Renal pelvis (tissue), 4 donors: ENCODE results near the gene DENND1A. TPM values are rescaled to one million over a fixed set of nuclear protein-coding genes. Genes with fewer than 3 reads are reported as not detected.
A peak's percentile ranks its signal among the peaks of the same experiment; 100 is the strongest.
"Not testable (repeated sequence)": the region's sequence is repeated elsewhere in the genome, so short reads cannot be mapped to it uniquely, and the experiment has no call there.

ENCODE experiments used
- DNase-seq: peaks from one replicate; pipeline ENCODE4 v3.0.0-alpha.2; 2013
- polyA plus RNA-seq, 3 donors: library from polyadenylated mRNA; unstranded; fragments of 120-200 nt; gene quantifications; one replicate each; pipeline ENCODE4 v1.2.1, GENCODE V29; 2013; ENCODE audit not compliant: insufficient read length in 3 of 3

DENND1A gene
- polyA plus RNA-seq, 3 donors = 21.6 to 23.3 (median 22.8) TPM

DNA sequence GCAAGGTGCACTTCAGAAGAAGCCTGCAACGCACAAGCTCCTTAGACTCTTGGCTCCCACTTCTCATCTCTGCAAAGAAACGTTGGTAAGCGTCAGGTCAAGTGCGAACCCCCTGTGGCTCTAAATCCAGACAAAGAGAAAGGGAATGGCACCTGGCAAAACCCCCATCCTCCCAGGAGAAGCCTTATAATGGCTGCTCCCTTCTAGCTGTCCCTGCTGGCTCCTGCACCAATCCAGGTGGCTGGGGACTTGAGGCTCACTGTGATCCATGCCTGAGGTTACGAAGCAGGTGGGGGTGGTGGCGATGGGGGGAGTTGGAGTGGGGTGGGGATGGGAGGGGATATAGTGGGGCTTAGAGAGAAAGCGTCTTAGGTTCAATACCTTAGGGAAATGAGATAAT lies 272.8 kb downstream of the DENND1A start:
- no peak for DNase-seq

DNA sequence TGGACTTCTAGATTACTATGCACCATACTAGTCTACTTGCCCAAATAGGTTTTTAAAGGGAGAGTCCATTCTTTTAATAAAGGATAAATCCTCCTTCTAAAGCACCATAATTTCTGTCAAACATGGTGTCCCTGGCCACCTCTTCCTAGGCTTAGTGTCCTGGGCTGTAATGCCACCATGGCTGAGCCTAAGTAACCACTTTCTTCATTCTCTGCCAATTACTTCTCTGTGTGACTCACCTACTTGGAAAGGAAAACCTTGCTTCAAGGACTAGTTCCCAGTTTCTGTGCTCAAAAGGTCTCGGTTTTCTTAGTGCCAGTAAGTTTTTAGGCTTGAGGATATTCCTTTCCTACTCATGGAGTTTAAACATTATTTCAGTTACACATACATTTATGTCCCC lies 273.4 kb downstream of the DENND1A start:
- no peak for DNase-seq

DNA sequence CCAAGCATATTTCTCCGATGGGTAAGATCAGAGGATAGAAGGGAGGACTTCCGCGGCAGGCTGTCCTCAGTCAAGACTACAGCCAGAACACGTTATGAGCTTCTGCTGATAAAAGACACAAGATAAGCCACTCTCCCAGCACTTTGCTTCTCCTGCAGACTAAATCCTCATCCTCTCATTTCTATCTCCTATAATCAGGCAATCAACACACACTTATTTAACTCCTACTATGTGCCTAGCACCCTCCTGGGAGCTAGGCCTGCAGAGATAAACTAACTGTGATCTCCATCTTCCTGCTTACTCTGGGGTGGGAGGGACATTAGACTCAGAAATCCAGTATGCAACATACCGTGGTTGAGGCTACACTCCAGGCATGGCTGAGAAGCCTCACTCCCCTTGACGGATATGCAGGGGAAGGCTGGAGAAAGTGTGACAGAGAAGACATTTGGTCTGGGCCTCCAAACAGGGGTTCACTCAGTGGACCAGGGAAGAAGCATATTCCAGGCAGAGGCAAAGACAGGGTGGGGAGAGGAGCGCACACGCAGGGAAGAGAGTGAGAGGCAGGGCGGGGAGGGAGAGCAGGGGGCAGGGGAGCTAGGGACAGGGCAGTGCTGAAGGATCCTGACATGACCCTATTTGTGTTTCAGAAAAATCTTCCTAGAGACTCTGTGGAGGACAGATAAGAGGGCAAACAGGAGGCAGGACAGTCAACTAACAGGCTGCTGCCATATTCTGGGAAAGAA lies 274.1 kb downstream of the DENND1A start:
- no peak for DNase-seq

DNA sequence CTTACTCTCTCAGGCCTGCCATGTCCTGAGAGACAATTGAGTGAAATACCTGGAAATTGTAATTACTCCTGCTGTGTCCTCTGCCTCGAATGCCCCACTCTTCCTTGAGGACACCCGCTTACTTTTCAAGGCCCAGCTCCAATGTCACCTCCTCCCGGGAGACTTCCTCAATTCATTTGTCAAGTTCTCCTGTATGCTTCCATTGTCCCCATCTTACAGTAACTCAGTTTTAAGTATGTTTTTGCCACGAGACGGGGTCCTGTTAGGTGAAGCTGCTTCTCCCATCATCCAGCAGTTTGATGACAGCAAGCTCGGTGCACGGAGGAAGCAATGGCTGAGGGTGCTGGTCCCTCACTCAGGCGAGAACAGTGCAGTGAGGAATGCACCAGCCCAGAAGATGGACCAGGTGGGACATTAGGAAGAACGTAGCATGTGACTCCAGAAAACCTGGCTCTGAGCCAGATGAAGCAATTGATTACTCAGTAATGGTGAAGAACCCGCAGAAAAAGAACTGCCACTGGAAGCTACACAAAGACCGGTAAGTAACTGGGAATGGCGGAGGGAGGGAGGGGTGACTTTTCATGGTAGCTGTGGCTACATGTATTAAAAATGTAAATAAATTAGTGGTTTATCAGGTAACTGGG lies 274.8 kb downstream of the DENND1A start:
- DNase-seq = no peak

DNA sequence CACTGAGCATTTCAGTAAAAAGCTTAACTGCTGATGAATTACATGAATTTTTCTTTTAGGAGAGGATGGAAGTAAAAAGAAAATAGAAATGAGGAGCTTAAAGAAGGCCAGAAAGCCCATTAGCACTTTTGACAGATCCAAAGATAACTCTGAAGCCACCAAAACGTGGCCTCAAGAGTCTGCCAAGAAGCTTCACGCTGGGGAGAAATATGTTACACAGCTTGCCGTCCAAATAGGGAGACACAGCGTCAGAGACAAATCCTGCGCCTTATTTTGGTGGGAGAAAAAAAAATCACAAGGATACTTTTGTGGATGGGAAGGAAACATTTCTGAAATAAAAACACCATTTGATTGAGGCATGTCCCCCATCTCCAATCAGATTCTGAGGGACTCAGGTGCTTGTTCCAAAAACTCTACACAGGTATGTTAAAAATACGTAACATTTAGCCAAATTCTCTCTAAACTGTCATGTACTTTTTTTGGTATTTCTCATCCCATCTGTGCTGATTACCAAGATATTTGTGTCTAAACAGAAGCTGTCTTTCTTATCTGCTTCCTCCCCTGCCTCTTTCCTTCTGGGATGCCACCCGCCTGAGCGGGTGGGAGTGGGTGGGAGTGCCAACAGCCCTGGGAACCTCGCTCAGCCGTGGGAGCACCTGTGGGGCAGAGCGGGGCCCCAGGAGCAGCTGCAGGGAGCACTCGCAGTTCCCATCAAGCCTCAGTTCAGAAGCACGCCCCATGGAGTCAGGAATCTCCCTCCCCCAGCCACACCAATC lies 275.5 kb downstream of the DENND1A start:
- no peak for DNase-seq

DNA sequence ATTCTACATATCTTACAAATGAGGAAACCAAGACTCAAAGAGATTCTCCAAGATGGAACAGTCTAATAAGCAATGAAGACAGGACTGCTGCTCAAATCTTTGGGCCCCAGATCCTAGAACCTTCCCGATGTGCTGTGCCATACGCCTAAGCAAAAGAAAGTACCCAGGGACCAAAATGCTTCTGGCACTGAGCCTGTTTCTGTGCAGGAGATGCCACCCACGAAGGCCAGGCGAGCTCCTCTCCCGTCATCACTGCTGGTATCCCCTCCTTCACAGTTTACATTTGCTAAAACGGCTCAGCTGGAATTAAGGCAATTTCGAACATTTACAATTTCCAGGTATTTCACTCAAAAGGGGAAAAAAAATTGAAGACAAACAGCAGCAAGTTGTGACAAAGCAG lies 277.5 kb downstream of the DENND1A start:
- no peak for DNase-seq

DNA sequence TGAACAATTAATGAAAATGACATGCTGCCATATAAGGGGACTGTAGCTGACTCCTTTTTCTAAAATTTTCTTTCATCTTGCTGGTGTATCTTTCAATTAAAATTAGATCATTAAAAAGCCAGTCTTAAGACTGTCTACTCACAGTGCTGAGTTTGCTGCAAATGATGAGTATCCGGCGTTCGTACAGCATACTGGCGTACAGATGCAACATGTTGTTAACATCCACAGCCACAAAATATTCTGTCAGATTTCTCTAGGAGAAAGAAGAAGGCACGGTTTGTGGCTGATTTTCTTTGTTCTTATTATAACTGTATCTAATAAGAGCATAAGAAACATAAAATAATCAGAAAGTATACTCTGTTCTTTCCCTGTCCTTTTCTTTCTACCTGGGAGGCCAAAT lies 278.1 kb downstream of the DENND1A start:
- no peak for DNase-seq

DNA sequence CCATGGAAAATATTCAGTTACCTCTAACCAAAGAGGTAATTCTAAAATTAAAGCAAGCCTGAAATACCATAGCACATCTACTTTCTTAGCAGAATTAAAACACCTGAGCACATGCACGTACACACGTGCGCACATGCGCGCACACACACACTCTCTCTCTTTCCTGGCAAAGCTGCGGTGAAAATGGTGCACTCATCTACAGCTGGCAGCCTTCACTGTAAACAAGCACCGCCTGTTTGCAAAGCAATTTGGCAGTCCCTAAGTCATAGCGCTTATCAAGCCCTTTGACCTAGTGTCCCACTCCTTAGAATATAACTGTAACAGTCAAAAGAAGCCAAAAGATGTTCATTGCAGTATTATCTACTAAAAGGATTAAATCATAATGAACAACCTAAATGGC lies 278.7 kb downstream of the DENND1A start:
- DNase-seq = no peak

DNA sequence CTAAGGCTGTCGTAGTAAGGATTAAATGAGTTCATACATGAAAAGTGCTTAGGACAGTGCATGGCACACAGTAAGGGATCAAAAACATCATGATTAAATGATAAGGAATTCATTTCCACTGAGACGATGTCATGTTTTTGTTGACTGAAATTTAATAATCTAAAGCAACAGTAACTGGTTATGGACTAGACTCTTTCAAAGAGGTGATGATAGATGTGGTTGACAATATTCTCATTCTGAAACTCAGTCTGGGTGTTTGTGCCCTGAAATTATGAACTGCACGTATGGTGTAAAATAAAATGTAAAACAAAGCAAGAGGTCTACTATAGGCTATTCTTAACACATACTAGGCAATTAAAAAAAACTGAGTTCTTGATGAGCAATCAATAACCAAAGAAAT lies 280.0 kb downstream of the DENND1A start:
- no peak for DNase-seq

DNA sequence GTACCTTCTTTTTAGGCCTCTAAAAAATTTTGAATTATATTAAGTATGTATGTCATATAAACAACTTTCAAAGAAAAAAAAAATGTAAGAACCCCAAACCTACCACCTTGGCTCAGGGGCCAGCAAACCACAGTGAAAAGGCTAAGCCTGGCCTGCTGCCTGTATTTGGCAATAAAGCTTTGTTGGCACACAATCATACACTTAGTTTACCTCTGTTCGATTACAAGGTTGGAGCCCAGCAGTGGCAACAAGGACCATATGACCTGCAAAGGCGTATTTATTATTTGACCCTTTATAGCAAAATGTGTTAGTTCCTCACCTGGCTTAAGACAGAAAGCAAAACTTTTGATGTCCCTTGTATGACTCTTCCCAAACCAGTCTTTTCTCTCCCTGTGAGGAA lies 282.8 kb downstream of the DENND1A start:
- no peak for DNase-seq

DNA sequence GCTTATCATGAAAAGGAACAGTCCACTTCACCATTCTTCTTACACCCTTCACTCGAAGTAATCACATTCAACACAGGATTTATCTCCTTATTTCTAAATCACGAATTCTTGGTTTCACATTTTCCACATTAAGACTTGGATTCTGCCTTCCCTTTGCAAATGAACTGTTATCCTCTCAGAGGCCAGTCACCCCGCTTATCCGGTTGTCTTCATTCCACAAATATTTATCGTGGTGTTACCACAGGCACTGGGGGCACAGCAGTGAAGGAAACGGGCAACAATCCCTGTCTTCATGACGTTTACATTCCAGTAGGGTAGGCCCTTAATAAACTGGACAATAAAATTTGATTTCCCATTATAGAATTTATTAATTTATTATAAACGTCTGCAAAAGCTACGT lies 284.2 kb downstream of the DENND1A start:
- no peak for DNase-seq

DNA sequence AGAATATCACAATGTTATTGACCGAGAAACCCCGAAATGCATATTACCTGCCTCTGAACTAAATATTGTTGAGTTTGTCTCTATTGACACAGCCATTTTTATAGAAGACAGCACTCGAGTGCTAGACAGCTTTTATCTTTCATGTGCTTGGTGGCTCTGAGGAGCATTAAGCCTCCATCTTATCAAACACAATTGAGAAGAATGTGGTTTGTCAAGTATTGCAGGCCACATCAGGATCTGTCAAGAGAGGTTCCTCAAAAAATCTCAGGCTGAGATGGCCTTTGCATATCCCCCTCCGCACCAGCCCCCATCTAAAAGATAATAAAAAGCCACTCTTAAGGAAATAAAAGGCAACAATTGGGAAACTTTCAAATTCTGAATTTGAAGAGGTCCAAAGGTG lies 284.8 kb downstream of the DENND1A start:
- no peak for DNase-seq

DNA sequence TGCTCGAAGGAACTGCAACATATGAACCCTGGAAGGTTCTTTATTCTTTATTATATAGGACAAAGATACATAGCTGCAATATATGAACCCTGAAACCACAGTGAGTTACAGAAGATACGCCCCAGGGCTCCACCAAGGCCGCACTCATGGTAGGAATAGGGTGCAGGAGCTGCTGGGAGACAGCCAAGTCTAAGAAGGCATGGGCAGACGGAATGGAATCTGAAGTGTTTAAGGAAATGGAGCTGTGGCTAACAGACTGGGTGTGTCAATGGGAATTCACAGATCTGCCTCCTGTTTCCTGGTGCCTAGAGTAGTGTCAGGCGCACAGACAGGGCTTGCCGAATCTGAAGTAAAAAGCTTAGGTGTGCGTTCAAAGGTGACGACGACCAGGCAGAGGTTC lies 286.4 kb downstream of the DENND1A start:
- no peak for DNase-seq

DNA sequence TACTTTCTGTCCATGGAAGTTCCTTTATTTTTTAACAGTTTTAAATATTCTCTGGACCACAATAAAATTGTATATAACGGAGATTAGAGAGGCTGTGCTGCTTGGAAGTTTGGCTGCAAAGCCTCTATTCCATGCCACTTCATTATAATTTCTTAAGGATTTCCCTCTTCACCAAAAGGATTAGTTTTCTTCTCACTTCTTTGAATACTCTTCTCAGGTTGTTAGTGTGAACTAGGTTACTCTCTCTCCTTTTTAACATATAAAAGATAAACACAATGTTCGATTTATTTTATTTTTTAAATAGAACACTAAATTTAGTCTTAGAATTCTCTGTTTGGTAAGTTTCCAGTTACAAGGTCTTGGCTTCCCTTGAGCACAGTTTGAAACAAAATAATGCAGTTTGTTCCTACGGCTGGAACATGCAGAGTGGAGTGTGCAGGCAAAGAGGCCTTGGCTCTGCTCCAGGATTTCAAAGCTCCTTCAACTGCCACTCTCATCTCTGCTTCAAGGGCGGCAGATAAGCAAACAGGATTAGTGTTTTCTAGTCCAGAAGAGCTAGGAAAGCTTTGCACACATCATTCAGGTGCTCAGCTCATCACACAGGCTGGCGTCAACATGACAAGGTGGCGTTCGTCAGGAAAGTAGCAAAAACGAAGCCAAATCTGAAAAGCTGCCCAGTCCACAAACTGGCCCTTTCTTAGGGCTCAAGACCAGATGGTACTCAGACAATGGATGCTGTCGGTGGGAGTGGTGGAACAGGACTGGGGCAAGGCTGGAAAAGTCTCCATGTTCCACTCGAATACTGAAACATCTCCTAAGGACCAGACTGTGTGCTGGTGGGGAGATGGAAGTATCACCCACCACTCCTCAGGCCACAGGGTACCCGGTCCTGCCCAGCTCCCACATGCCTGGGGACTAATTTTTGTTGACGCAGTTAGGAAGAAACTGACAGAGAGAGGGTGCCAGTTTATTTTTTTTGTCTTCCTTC lies 287.3 kb downstream of the DENND1A start:
- DNase-seq = peak; percentile 46

DNA sequence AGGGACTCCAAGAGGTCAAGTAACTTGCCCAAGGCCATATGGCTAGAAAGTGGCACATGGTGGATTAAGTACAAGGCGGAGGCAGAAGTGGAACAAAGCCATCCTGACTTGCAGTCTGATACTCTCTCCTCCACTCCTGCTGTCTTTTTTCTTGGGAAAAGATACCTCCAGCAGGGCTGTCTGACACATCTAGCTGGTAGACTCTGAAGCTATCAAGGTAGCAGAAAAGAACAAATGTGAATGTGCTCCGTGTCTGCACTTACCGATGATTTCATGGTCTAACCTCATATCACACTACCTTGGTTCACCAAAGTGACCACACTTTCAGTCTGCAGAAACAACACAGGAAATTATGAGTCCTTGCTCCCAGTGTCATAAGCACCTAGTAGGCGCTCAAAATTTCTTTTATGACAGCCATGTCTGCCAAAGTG lies 289.1 kb downstream of the DENND1A start:
- no peak for DNase-seq

DNA sequence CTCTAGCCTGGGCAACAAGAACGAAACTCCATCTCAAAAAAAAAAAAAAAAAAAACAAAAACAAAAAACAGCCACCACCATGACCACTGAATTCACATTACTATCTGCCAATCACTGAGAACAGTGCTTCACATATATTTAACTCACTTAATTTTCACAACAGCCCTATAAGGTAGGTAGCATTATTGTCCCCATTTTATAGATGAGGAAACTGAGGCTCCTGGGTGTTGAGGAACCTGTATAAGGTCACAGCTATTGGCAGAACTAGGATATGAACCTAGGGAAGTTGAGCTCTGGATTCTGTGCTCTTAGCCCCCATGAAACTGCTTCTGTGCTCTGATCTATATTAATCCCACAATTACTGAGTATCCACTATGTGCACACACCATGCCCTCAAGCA lies 290.2 kb downstream of the DENND1A start:
- DNase-seq = no peak

DNA sequence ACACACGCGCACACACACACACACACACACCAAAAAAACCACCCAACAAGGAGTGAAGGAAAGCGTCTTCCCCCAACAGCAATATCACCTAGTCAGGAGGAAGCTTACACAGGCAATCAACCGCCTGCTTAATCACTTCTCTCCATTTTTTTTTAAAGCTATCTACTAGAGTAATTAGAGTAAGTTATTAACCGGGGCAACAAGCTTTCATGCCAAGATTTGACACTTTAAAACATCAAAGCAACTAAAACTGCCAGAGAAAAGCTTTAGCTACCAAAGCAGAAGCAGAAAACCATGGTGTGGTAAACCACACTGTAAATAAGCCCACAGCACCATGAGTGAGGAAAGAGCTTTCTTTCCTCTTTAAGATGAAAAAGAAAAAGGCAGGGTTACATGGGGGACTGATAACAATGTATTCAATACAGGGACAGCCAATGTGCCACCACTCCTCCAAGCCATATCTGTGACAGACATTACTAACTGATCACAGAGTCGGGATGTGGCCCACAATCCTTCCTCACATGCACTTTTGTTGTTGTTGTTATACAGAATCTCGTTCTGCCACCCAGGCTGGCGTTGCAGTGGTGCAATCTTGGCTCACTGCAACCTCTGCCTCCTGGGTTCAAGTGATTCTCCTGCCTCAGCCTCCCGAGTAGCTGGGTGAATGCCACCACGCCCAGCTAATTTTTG lies 291.8 kb downstream of the DENND1A start:
- no peak for DNase-seq

DNA sequence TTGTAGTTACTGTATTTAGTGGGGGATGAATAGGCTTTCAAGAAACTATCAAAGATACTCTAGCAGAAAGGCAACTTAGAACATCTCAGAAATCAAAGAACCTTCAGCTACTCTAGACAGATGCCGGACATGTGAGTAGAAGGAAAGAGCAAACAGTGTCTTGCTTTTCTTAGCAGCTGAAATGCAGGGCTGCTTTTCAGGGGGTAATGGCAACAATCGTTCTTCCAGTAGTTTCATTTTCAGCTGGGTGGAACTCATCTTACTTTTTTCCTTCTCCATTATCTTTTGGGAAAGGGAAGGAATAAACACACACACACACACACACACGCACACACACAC lies 292.4 kb downstream of the DENND1A start:
- DNase-seq = no peak

DNA sequence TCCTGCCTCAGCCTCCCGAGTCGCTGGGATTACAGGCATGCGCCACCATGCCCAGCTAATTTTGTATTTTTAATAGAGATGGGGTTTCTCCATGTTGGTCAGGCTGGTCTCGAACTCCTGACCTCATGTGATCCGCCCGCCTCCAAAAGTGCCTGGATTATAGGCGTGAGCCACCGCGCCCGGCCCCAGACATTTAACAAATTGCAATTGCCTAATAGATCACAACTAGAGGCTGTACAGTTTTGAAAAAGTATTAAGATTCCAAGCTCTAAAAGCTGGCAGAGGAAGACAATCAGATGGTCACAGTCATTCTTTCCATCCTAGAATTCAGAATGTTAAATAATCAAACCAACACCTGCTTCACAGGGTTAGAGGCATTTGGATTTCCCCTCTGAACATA lies 293.1 kb downstream of the DENND1A start:
- not testable (repeated sequence) for DNase-seq

DNA sequence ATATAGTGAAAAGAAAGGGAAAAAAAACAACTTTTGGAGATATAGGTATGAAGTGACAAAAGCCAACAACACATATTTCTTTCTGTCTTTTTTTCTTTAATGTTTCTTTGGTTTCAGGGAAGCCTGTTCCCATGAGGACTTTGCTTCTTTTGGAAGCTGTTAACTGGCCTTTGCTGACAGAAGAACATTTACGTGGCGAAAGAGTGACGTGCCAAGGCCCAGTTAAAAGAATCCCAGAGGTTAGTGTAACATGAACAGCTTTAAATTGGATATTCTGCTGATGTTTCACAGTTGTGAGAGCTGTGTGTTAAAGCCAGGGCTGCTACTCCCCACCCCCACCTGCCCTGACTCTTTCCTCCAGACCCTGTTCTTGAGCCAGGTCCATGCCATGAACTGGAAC lies 298.1 kb downstream of the DENND1A start:
- DNase-seq = no peak

DNA sequence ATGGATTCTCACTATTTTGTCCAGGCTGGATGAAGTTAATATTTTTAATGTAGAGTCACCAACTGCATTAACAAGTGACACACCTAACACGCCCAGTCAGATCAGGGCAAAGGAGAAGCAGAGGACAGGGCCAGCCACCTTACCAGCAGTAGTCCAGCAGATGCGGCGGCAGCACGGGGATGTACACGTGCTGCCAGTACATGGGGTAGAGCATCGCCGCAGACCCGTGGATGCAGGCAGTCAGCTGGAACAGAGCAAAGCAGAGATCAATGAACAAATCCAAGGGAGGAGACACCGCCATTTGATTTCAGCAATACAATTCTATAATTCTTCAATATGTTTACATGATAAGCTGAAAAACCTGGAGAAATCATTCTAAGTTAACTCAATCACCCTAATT lies 299.7 kb downstream of the DENND1A start:
- no peak for DNase-seq
